Loucy (cell line): ENCODE data around the gene ANAPC2.

Source experiments
- EZH2phosphoT487 ChIP-seq: fragments of 200-600 bp; IDR thresholded peaks from 2 replicates; pipeline ENCODE4 v1.6.1; 2018; ENCODE audit warnings: antibody characterized with exemption, mild to moderate bottlenecking, moderate library complexity, borderline replicate concordance
- TF ChIP-seq, protein P1 (sequence below): fragments of 200-600 bp; sonication (generic); conservative IDR thresholded peaks from 2 replicates; pipeline ENCODE4 v1.5.1; 2014; ENCODE audit warnings: mild to moderate bottlenecking, antibody characterized with exemption, low read length

DNA sequence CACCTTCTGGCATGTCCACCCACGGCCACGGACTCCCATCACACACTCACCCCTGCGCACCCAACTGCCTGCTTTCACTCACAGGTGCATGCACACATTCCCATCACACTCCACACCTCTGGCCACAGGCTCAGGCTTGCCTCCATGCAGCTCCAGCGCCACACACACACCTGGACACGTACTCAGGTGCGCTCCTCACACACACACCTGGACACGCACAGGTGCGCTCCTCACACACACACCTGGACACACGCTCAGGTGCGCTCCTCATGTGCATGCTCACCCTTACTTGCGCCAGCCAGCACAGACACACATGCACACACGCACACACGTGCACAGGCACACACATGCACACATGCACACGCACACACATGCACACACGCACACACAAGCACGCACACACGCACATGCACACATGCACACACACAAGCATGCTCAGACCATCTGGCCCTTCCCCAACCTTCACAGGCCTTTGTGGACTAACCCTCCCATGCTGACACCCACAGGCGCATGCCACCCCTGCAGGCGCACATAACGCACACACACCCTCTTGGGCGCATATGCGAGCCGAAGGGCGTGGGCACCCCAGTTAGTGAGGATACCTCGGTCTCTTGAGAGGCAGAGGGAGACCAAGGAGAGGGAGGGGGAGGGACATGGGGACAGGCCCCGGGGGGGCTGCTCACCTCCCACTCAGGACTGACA lies 41.1 kb downstream of the ANAPC2 start:
- TF ChIP-seq, protein P1, sequence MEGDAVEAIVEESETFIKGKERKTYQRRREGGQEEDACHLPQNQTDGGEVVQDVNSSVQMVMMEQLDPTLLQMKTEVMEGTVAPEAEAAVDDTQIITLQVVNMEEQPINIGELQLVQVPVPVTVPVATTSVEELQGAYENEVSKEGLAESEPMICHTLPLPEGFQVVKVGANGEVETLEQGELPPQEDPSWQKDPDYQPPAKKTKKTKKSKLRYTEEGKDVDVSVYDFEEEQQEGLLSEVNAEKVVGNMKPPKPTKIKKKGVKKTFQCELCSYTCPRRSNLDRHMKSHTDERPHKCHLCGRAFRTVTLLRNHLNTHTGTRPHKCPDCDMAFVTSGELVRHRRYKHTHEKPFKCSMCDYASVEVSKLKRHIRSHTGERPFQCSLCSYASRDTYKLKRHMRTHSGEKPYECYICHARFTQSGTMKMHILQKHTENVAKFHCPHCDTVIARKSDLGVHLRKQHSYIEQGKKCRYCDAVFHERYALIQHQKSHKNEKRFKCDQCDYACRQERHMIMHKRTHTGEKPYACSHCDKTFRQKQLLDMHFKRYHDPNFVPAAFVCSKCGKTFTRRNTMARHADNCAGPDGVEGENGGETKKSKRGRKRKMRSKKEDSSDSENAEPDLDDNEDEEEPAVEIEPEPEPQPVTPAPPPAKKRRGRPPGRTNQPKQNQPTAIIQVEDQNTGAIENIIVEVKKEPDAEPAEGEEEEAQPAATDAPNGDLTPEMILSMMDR, result no peak
- TF ChIP-seq EZH2phosphoT487, result no peak
